HepG2 (cell line): ENCODE results near the gene DNAAF1. TPM values are rescaled to one million over a fixed set of nuclear protein-coding genes. Genes with fewer than 3 reads are reported as not detected.

ENCODE experiments used
- ADNP ChIP-seq: sonication (generic); formaldehyde crosslinking; IDR thresholded peaks from 2 replicates; pipeline ENCODE4 v1.4.0; 2020; ENCODE audit warnings: missing genetic modification reagents
- ARID2 ChIP-seq: sonication (generic); formaldehyde crosslinking; IDR thresholded peaks from 2 replicates; pipeline ENCODE4 v1.8.1; 2022; ENCODE audit warnings: mild to moderate bottlenecking, missing genetic modification reagents, borderline replicate concordance
- ATAD3A ChIP-seq: sonication (generic); formaldehyde crosslinking; IDR thresholded peaks from 2 replicates; pipeline ENCODE4 v1.4.0; 2020; ENCODE audit warnings: missing genetic modification reagents
- DNMT3B ChIP-seq: conservative IDR thresholded peaks from 2 replicates; pipeline ENCODE4 v1.6.1; 2016; ENCODE audit warnings: missing biosample characterization, control low read depth
- DR1 ChIP-seq: sonication (generic); formaldehyde crosslinking; IDR thresholded peaks from 2 replicates; pipeline ENCODE4 v1.8.0; 2021; ENCODE audit warnings: mild to moderate bottlenecking, missing genetic modification reagents, inconsistent platforms
- EP300 ChIP-seq, 3 experiments: sonication (generic) in 1 of 3; formaldehyde crosslinking in 1 of 3; IDR thresholded peaks; 2 replicates each; pipeline versions ENCODE4 v1.5.1 to v1.6.1; 2011 to 2020; ENCODE audit warnings: low read depth in 2 of 3, low read length in 2 of 3, borderline replicate concordance in 1 of 3, improper control_type of control experiment in 1 of 3, mild to moderate bottlenecking in 1 of 3, missing genetic modification reagents in 1 of 3, moderate library complexity in 1 of 3
- ESRRA ChIP-seq: sonication (generic); formaldehyde crosslinking; IDR thresholded peaks from 2 replicates; pipeline ENCODE4 v1.5.1; 2020; ENCODE audit warnings: mild to moderate bottlenecking, low read depth, missing genetic modification reagents
- HOXA9 ChIP-seq: sonication (generic); formaldehyde crosslinking; IDR thresholded peaks from 2 replicates; pipeline ENCODE4 v1.8.1; 2022; ENCODE audit warnings: missing genetic modification reagents, mild to moderate bottlenecking, moderate library complexity, borderline replicate concordance
- KAT7 ChIP-seq: IDR thresholded peaks from 2 replicates; pipeline ENCODE4 v1.6.1; 2018; ENCODE audit warnings: borderline replicate concordance, missing compliant biosample characterization
- KLF6 ChIP-seq: IDR thresholded peaks from 2 replicates; pipeline ENCODE4 v1.8.0; 2016; ENCODE audit warnings: missing biosample characterization, missing genetic modification reagents
- MED8 ChIP-seq: sonication (generic); formaldehyde crosslinking; IDR thresholded peaks from 2 replicates; pipeline ENCODE4 v1.8.1; 2023; ENCODE audit warnings: mild to moderate bottlenecking, missing genetic modification reagents; ENCODE audit not compliant: insufficient replicate concordance
- NFKBIZ ChIP-seq: IDR thresholded peaks from 2 replicates; pipeline ENCODE4 v1.6.1; 2018; ENCODE audit warnings: missing genetic modification reagents, missing compliant biosample characterization
- NONO ChIP-seq, 2 experiments: fragments of 450-650 bp in 1 of 2; sonication (generic) in 1 of 2; formaldehyde crosslinking in 1 of 2; IDR thresholded peaks in 1 of 2; conservative IDR thresholded peaks in 1 of 2; 2 replicates each; pipeline versions ENCODE4 v1.6.1 to v1.8.0; 2017 to 2022; ENCODE audit warnings: mild to moderate bottlenecking in 1 of 2, missing genetic modification reagents in 1 of 2, moderate library complexity in 1 of 2
- NR2F6 ChIP-seq, 2 experiments: IDR thresholded peaks; 2 replicates each; pipeline ENCODE4 v1.6.1; 2016; ENCODE audit warnings: antibody characterized with exemption in 1 of 2, mild to moderate bottlenecking in 1 of 2
- PCBP2 ChIP-seq: fragments of 200-400 bp; formaldehyde crosslinking; optimal IDR thresholded peaks from 2 replicates; pipeline ENCODE3; 2018; ENCODE audit warnings: low read length, low read depth; ENCODE audit not compliant: poor library complexity, severe bottlenecking
- PRPF4 ChIP-seq: fragments of 200-400 bp; formaldehyde crosslinking; IDR thresholded peaks from 2 replicates; pipeline ENCODE4 v1.6.1; 2016; ENCODE audit warnings: low read length, low read depth; ENCODE audit not compliant: poor library complexity, severe bottlenecking
- SMAD1 ChIP-seq: sonication (generic); formaldehyde crosslinking; IDR thresholded peaks from 2 replicates; pipeline ENCODE4 v1.4.0; 2020; ENCODE audit warnings: missing genetic modification reagents, low read depth, mild to moderate bottlenecking, borderline replicate concordance
- SOX13 ChIP-seq, 3 experiments: fragments of 450-650 bp in 1 of 3; sonication (generic) in 1 of 3; formaldehyde crosslinking in 1 of 3; IDR thresholded peaks in 2 of 3; conservative IDR thresholded peaks in 1 of 3; 2 replicates each; pipeline versions ENCODE4 v1.5.0 to v1.6.1; 2016 to 2020; ENCODE audit warnings: antibody characterized with exemption in 1 of 3, mild to moderate bottlenecking in 1 of 3, missing compliant biosample characterization in 1 of 3, missing genetic modification reagents in 1 of 3, moderate library complexity in 1 of 3
- SP2 ChIP-seq: sonication (generic); formaldehyde crosslinking; IDR thresholded peaks from 2 replicates; pipeline ENCODE4 v1.5.1; 2020; ENCODE audit warnings: mild to moderate bottlenecking, missing genetic modification reagents
- SYNCRIP ChIP-seq: fragments of 200-400 bp; formaldehyde crosslinking; IDR thresholded peaks from 2 replicates; pipeline ENCODE4 v1.6.1; 2018; ENCODE audit warnings: mild to moderate bottlenecking, low read depth, low read length; ENCODE audit not compliant: insufficient read depth
- ZNF282 ChIP-seq: fragments of 450-650 bp; IDR thresholded peaks from 2 replicates; pipeline ENCODE4 v1.6.1; 2018; ENCODE audit not compliant: partially characterized antibody
- ZNF317 ChIP-seq: sonication (generic); formaldehyde crosslinking; IDR thresholded peaks from 2 replicates; pipeline ENCODE4 v1.5.0; 2020; ENCODE audit warnings: mild to moderate bottlenecking, missing genetic modification reagents
- polyA plus RNA-seq, 8 experiments: library from polyadenylated mRNA; depleted of rRNA in 3 of 8; stranded (reverse) in 7 of 8; unstranded in 1 of 8; fragments of >200 nt; fragmentation: Illumina TruSeq in 4 of 8; extraction: Trizol in 4 of 8; gene quantifications; 2 replicates each; pipeline versions ENCODE4 v1.2.1 to v1.2.3, GENCODE V29; 2011 to 2016; ENCODE audit warnings: low read depth in 4 of 8, missing spikeins in 1 of 8, mixed read lengths in 1 of 8; ENCODE audit not compliant: insufficient read depth in 1 of 8
- total RNA-seq, 5 experiments: library from RNA; depleted of rRNA; stranded (reverse); fragments of >200 nt; fragmentation: Illumina TruSeq; extraction: Trizol; gene quantifications; 2 replicates each; pipeline ENCODE4 v1.2.3, GENCODE V29; 2016; ENCODE audit warnings: low read depth in 1 of 5
- TF ChIP-seq, protein P1 (sequence below): sonication (generic); formaldehyde crosslinking; IDR thresholded peaks from 2 replicates; pipeline ENCODE4 v1.4.0; 2020; ENCODE audit warnings: missing genetic modification reagents
- TF ChIP-seq, protein P2 (sequence below): sonication (generic); formaldehyde crosslinking; IDR thresholded peaks from 2 replicates; pipeline ENCODE4 v1.5.1; 2020; ENCODE audit warnings: missing genetic modification reagents, mild to moderate bottlenecking, borderline replicate concordance
- TF ChIP-seq, protein P3 (sequence below): sonication (generic); formaldehyde crosslinking; IDR thresholded peaks from 2 replicates; pipeline ENCODE4 v1.4.0; 2020; ENCODE audit warnings: missing genetic modification reagents

The DNAAF1 gene
- total and polyA plus RNA-seq, 2 of the 13 experiments (the other 11 are each of a cell fraction or from before 2014, with no cell fraction given) = 0.04 TPM; not detected in 1

DNA sequence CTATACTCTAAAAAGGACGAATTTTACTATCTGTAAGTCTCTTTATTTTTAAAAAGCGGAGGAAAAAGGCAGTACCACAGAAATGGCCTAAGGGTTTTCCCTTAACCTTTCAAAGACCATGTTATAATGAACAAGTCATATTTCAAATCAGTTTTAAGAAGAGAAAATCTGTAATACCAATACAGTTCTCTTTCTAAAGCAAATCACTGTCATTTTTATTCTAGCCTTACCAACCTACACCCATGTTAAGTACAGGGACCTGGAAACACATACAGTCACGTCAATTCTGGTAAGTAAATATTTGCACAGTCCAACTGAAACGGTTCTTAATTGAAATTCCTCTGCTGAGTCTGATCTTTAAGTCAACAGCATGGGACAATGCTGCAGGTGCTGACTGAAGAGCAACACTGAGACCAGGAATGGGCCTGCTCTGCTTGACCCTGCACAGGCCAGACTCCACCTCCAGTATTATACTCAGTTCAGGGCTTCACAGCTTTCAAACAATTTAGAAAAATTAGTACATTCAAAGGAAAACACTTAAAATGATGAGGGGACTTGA is 48.6 kb upstream of the DNAAF1 start (continued):
- TF ChIP-seq ADNP = no peak
- TF ChIP-seq NR2F6 (IDR thresholded peaks at IDR 0.05) = peak; percentile 73
- peak; percentile 84 for TF ChIP-seq NR2F6 (CRISPR knock-in tag; IDR thresholded peaks at IDR 0.05)
- no peak for TF ChIP-seq PRPF4
- TF ChIP-seq EP300 (IDR thresholded peaks at IDR 0.05; ENCODE audit: low read depth in 2 of 2, low read length in 2 of 2) = peak; percentile 67 to 72; a peak in 3 of 4 replicates
- peak; percentile 47; the same call in 1 of the 2 replicates for TF ChIP-seq EP300 (CRISPR knock-in tag; IDR thresholded peaks at IDR 0.05; ENCODE audit: borderline replicate concordance)
- no peak for TF ChIP-seq PCBP2
- TF ChIP-seq ZNF317 (CRISPR knock-in tag) = no peak
- no peak for TF ChIP-seq DR1
- no peak for TF ChIP-seq HOXA9 (CRISPR knock-in tag)
- TF ChIP-seq, protein P1, sequence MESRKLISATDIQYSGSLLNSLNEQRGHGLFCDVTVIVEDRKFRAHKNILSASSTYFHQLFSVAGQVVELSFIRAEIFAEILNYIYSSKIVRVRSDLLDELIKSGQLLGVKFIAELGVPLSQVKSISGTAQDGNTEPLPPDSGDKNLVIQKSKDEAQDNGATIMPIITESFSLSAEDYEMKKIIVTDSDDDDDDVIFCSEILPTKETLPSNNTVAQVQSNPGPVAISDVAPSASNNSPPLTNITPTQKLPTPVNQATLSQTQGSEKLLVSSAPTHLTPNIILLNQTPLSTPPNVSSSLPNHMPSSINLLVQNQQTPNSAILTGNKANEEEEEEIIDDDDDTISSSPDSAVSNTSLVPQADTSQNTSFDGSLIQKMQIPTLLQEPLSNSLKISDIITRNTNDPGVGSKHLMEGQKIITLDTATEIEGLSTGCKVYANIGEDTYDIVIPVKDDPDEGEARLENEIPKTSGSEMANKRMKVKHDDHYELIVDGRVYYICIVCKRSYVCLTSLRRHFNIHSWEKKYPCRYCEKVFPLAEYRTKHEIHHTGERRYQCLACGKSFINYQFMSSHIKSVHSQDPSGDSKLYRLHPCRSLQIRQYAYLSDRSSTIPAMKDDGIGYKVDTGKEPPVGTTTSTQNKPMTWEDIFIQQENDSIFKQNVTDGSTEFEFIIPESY (CRISPR knock-in tag) = no peak
- TF ChIP-seq NFKBIZ (CRISPR knock-in tag) = no peak
- TF ChIP-seq SOX13 (IDR thresholded peaks at IDR 0.05) = peak; percentile 85
- peak in 1 of 2 experiments; percentile 96; a peak in 2 of 4 replicates for TF ChIP-seq SOX13 (CRISPR knock-in tag; conservative IDR thresholded peaks at IDR 0.05 in 1 of 2, IDR thresholded peaks at IDR 0.05 in 1 of 2)
- TF ChIP-seq SMAD1 (CRISPR knock-in tag) = no peak
- TF ChIP-seq ESRRA (CRISPR knock-in tag) = no peak
- TF ChIP-seq ARID2 (CRISPR knock-in tag) = no peak
- TF ChIP-seq MED8 (CRISPR knock-in tag) = no peak
- TF ChIP-seq ATAD3A (CRISPR knock-in tag) = no peak
- TF ChIP-seq, protein P2, sequence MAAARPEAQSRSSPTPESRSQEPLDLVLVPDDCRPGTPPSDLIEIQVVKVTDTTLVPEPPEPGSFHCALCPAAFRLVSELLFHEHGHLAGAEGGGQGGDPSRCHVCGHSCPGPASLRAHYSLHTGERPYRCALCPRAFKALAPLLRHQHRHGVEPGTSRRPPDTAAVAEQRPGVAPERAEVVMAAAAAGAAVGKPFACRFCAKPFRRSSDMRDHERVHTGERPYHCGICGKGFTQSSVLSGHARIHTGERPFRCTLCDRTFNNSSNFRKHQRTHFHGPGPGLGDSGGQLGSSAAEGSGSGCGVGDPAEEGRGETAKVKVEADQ = no peak
- TF ChIP-seq KLF6 (CRISPR knock-in tag) = no peak
- TF ChIP-seq ZNF282 = no peak
- TF ChIP-seq NONO (IDR thresholded peaks at IDR 0.05) = no peak
- TF ChIP-seq NONO (CRISPR knock-in tag; conservative IDR thresholded peaks at IDR 0.05) = no peak
- TF ChIP-seq, protein P3, sequence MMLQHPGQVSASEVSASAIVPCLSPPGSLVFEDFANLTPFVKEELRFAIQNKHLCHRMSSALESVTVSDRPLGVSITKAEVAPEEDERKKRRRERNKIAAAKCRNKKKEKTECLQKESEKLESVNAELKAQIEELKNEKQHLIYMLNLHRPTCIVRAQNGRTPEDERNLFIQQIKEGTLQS = no peak
- TF ChIP-seq KAT7 (CRISPR knock-in tag) = 0 out of 2 replicates have a peak, but pooled peaks have one; percentile 27
- no peak for TF ChIP-seq SYNCRIP
- TF ChIP-seq DNMT3B = no peak
- no peak for TF ChIP-seq SP2 (CRISPR knock-in tag)
